ENCODE results near the gene RASAL1.

RASAL1 gene

DNA sequence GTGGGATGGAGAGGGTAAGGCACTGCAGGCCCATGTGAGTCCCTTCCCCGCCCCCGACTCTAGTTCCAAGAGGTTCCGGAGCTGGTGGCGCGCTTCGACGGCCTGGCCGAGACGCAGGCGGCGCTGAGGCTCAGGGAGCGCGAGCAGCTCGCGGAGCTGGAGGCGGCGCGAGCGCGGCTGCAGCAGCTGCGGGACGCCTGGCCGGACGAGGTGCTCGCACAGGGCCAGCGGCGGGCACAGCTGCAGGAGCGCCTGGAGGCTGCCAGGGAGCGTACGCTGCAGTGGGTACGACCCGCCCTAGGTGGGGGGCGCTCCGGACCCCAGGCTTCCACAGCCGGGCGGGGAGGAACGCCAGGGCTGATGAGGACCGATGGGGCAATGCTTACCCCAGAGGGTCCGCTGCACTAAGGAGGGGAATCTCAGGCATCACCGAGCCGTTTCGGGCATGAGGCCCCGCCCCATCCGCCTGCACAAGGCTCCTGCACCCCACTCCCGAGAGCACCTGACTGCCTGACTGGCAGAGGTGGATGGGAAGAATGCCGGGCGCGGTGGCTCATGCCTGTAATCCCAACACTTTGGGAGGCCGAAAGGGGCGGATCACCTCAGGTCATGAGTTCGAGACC is 18.9 kb upstream of the RASAL1 start:
- H3K4me3 ChIP-seq (ENCODE audit: low read depth, low read length) = no peak overlapping the region
- no peak for TF ChIP-seq CTCF (IDR thresholded peaks at IDR 0.05; ENCODE audit: low read depth, low read length)

- peak overlapping the region; percentile 23; the same call in 1 of the 2 replicates for H3K4me3 ChIP-seq (ENCODE audit: low read depth, low read length)
- peak; percentile 35; the same call in 1 of the 2 replicates for TF ChIP-seq CTCF (IDR thresholded peaks at IDR 0.05; ENCODE audit: low read depth, low read length)
Observed at GRCh38 chr12:113152835-113153814, 17.6 kb upstream of the RASAL1 start.

DNA sequence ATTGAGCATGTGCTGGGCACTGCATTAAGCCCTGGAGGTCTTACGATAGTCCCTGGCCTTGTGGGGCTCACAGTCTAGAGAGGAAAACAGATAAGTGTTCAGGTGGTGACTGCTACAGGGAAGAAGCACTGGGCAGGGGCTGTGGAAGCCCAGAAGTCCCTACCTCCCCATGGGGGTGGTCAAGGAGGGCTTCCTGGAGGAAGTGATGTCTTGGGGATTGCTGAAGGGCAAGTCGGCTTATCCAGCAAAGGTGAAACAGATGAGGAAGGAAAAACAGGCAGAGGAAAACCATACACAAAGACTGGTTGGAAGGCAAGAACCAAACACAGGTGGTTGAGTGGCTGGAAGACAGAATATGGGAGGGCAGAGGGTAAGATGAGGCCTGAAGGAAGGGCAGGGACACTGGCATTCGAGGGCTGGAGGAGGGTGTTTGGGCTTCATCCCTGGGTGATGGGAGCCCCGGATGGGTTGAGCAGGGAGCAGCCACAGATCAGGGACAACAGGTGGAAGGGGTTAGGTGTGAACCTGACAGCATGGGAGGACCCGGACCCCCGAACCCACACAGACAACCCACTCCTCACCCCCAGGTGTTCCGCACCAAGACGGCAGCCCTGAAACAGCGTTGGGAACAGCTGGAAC is 16.8 kb upstream of the RASAL1 start:
- TF ChIP-seq CTCF (IDR thresholded peaks at IDR 0.05; ENCODE audit: low read depth, low read length) = no peak
- H3K4me3 ChIP-seq (ENCODE audit: low read depth, low read length) = no peak overlapping the region

- no peak overlapping the region for H3K4me3 ChIP-seq (ENCODE audit: low read depth, low read length)
- TF ChIP-seq CTCF (IDR thresholded peaks at IDR 0.05; ENCODE audit: low read depth, low read length) = no peak
Observed at GRCh38 chr12:113151655-113152054, 16.1 kb upstream of the RASAL1 start.

GRCh38 chr12:113149361-113150150 is 14.0 kb upstream of the RASAL1 start, which contains the start of gene CFAP73:
CFAP73 (plus strand) TSS chr12:113149724; CDS start chr12:113149858, 134 bp downstream.
- peak within 1 kb of the TSS; percentile 29 for H3K4me3 ChIP-seq (ENCODE audit: low read depth, low read length)

More at GRCh38 chr12:113149361-113150150, 14.0 kb upstream of the RASAL1 start, which contains the start of gene CFAP73:
- TF ChIP-seq CTCF (IDR thresholded peaks at IDR 0.05; ENCODE audit: low read depth, low read length) = no peak

Data from WI38 (cell line).